ENCODE data around the gene SPI1. TPM values are rescaled to one million over a fixed set of nuclear protein-coding genes. Genes with fewer than 3 reads are reported as not detected.

Gene SPI1
- total RNA-seq, 4 donors from 2014 or later: 25.0 to 69.4 (median 48.4) TPM

DNA sequence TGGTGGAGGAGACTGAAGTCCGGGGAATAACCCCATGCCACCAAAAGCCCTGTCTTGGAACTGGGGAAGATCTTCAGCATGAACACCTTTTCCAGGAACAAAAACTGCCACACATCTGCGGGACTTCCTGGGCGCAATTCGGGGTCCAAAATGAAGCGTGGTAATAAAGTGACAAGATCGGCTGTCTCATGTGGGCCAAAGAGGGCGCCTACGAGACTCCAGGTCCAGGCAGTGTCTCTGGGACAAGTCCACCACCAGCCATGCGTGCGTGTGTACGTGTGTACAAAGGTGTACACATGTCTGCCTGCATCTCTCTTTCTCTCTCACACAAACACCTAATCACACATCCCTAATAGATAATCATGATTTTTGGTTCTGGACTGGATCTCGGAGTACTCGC is 16.9 kb downstream of the SPI1 start:
- no peak for DNase-seq (ENCODE audit: low spot score)
- ATAC-seq (ENCODE audit: low FRiP score): no peak
- TF ChIP-seq, protein P1, sequence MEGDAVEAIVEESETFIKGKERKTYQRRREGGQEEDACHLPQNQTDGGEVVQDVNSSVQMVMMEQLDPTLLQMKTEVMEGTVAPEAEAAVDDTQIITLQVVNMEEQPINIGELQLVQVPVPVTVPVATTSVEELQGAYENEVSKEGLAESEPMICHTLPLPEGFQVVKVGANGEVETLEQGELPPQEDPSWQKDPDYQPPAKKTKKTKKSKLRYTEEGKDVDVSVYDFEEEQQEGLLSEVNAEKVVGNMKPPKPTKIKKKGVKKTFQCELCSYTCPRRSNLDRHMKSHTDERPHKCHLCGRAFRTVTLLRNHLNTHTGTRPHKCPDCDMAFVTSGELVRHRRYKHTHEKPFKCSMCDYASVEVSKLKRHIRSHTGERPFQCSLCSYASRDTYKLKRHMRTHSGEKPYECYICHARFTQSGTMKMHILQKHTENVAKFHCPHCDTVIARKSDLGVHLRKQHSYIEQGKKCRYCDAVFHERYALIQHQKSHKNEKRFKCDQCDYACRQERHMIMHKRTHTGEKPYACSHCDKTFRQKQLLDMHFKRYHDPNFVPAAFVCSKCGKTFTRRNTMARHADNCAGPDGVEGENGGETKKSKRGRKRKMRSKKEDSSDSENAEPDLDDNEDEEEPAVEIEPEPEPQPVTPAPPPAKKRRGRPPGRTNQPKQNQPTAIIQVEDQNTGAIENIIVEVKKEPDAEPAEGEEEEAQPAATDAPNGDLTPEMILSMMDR (IDR thresholded peaks at IDR 0.05): no peak

DNA sequence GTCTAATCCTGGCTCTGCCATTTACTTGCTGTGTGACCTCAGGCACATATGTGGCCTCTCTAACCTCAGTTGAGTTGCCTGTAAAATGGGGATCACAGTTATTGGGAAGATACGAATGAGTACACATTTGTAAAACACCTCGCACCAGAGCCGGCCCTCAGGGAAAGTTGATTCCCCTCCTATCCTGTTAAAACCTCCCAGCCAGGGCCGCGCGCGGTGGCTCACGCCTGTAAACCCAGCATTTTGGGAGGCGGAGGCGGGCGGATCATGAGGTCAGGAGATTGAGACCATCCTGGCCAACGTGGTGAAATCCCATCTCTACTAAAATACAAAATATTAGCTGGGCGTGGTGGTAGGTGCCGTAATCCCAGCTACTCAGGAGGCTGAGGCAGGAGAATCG is 18.0 kb downstream of the SPI1 start:
- DNase-seq (ENCODE audit: low spot score): no peak
- TF ChIP-seq, protein P1 (IDR thresholded peaks at IDR 0.05): no peak
- ATAC-seq (ENCODE audit: low FRiP score): no peak

DNA sequence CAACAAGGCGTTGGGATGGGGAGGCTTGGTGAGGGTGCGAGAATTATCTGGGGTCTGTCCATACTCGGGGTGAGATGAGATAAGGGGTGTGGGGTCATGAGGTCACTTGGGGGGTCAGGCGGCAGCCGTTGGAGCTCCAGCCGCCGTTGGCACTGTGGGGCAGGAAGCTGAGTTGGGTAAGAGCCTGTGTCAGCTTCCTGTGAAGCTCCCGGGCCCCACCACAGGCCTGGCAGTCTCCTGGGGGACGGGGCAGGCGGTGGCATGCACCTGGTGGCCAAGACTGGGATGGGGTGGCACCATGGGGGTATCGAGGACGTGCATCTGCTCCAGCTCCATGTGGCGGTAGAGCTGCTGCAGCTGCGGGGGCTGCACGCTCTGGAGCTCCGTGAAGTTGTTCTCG is 18.8 kb downstream of the SPI1 start:
- DNase-seq (ENCODE audit: low spot score) (no peak), ATAC-seq (ENCODE audit: low FRiP score) (no peak)
- TF ChIP-seq, protein P1 (IDR thresholded peaks at IDR 0.05): no peak

DNA sequence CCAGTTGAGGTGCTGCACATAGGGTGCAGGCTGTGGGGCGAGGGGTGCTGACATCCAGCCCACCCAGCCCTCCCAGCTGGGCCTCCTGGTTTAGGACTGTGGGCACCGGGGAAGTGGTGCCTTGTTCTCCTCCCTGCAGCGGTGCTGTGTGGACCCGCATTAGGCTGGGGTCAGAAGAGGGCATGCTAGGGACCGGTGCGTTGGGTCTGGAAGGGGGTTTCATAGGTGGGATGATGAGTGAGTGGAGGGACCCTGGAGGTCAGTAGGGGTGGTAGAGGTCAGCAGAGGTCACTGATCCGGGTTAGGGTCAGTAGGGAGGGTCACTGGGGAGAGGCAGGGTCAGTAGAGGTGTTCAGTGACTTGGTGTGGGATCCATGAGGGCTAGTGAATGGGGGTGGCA is 19.2 kb downstream of the SPI1 start:
- TF ChIP-seq, protein P1 (IDR thresholded peaks at IDR 0.05): no peak
- ATAC-seq (ENCODE audit: low FRiP score) (no peak), DNase-seq (ENCODE audit: low spot score) (no peak)

DNA sequence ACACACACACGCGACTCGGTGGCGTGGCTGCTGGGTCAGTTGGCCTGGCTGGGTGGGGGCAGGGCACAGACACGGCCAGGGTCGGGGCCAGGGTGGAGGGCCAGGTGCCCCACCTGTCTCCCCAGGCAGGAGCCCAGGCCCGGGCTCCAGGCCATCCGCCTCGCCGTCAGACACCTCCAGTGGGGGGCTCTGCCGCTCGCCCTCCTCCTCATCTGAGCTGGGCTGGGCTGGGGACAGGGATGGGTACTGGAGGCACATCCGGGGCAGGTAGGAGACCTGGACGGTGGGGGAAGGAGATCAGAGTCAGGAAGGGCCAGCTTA is 19.7 kb downstream of the SPI1 start:
- DNase-seq (ENCODE audit: low spot score): no peak
- ATAC-seq (ENCODE audit: low FRiP score): no peak
- TF ChIP-seq, protein P1 (IDR thresholded peaks at IDR 0.05): no peak

DNA sequence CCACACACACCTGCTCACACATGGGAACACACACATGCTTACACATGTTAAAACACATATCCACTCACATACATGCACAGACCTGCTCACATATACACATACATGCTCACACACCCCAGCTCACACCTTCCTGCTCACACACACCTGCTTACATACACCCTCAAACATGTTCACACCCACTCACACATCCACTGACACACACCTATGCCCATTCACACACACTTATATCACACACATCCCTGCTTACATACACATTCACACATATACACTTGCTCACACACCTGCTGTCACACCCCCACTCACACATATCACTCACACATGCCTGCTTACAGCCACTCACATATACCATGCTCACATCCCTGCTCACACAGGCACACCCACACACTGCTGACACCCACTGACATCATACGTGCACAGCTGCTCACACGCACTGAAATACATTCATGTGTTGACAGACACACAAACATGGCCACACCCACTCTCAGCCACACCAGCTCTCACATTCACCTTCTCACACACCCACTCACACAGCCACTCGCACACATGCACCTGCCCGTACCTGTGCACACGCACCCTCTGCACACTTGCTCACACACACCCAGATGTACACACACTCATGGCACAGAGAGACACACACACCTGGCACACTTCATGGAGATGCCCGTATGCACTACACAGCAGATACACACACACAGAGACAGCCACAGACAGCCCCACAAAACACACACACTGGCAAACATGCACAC is 20.2 kb downstream of the SPI1 start:
- ATAC-seq (ENCODE audit: low FRiP score) (no peak), DNase-seq (ENCODE audit: low spot score) (no peak)
- TF ChIP-seq, protein P1 (IDR thresholded peaks at IDR 0.05): no peak

DNA sequence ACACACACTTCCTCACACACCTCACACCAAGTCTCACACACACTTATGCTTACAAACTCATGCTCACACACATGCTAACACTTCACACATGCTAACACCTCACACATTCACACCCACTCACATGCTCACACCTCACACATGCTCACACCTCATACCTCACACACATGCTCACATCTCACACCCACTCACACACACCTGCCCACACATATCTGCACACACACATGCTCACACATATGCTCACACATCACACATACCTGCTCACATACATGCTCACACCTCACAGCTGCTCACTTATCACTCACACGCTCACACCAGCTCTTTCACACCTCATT is 21.4 kb downstream of the SPI1 start:
- ATAC-seq (ENCODE audit: low FRiP score): no peak
- DNase-seq (ENCODE audit: low spot score): no peak
- TF ChIP-seq, protein P1 (IDR thresholded peaks at IDR 0.05): no peak
